Fibroblast of villous mesenchyme (primary cell): ENCODE results near the gene KLHL13. TPM values are rescaled to one million over a fixed set of nuclear protein-coding genes. Genes with fewer than 3 reads are reported as not detected.

Experiments used
- DNase-seq: peaks from one replicate; pipeline ENCODE4 v3.0.0-alpha.2; 2010; ENCODE audit warnings: low read depth
- H3K4me3 ChIP-seq: 2 replicates; pipeline ENCODE4 v1.5.1; 2011; ENCODE audit warnings: low read depth, mild to moderate bottlenecking, low read length
- CTCF ChIP-seq: IDR thresholded peaks from 2 replicates; pipeline ENCODE4 v1.5.1; 2012; ENCODE audit warnings: low read depth, mild to moderate bottlenecking, low read length; ENCODE audit not compliant: insufficient read depth
- total RNA-seq: library from RNA; depleted of rRNA; stranded (reverse); fragments of >200 nt; gene quantifications from 2 replicates; pipeline ENCODE4 v1.2.3, GENCODE V29; 2012

Gene KLHL13
- total RNA-seq, 1 donor: 1.3 TPM

- no peak overlapping the region for H3K4me3 ChIP-seq
- DNase-seq: no peak
- TF ChIP-seq CTCF: no peak
These were observed 133.8 kb downstream of the KLHL13 start for GRCh38 chrX:117982694-117983392.

GRCh38 chrX:117978402-117978801, 138.2 kb downstream of the KLHL13 start:
- no peak for TF ChIP-seq CTCF
- H3K4me3 ChIP-seq: no peak overlapping the region
- no peak for DNase-seq

- H3K4me3 ChIP-seq: no peak overlapping the region
- no peak for DNase-seq
- no peak for TF ChIP-seq CTCF
These were observed 139.1 kb downstream of the KLHL13 start for GRCh38 chrX:117977526-117977925.

- H3K4me3 ChIP-seq: no peak overlapping the region
- TF ChIP-seq CTCF: no peak
These were observed 143.4 kb downstream of the KLHL13 start for GRCh38 chrX:117973110-117973807.

GRCh38 chrX:117972711-117973109, 143.9 kb downstream of the KLHL13 start:
- no peak overlapping the region for H3K4me3 ChIP-seq
- TF ChIP-seq CTCF: no peak
- DNase-seq: no peak

More at GRCh38 chrX:117973110-117973807, 143.4 kb downstream of the KLHL13 start:
- DNase-seq: no peak

- no peak for DNase-seq
- TF ChIP-seq CTCF: no peak
- no peak overlapping the region for H3K4me3 ChIP-seq
These were observed 146.8 kb downstream of the KLHL13 start for GRCh38 chrX:117969782-117970181.
